ENCODE data around the gene CD40LG. TPM values are rescaled to one million over a fixed set of nuclear protein-coding genes. Genes with fewer than 3 reads are reported as not detected.
A peak's percentile ranks its signal among the peaks of the same experiment; 100 is the strongest.

The CD40LG gene
- total RNA-seq, 1 experiment from 2014 or later, result not detected

DNA sequence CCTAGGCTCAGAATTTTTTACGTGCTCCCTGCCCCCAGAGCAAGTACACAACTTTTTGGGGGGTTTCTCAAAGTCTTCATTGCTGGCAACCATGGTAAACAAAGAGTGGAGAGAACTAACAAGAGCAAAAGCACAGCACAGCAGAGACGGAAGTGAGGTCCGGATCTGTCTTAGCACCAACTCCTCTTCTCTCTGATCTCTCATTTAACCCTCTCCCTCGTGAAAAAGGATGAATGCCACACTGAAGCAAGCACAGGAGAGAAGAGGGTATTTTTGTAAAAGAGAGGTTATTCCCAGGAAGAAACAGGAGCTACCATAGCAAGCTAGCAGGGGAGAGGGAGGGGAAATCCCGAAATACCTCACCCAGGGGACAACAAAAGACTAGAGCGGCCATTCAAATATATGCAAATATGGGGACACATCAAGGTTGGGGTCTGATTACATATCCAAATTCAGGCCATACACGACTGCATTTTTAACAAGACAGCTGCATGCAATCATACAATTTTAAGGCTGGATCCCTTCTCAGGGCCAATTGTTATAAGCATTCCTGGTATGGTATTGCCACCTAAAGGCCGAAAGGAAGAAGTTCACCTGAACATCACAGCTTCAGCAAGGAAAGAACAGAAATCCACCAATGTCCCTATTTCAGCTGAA is 46.6 kb downstream of the CD40LG start:
- H3K27ac ChIP-seq (ENCODE audit: insufficient read length, low read depth, low read length), result peak overlapping the region; percentile 60
- H3K79me1 ChIP-seq (ENCODE audit: insufficient read depth, low read depth, low read length, poor library complexity, severe bottlenecking), result no peaks in the 10 kb centered on the region
- no peaks in the 10 kb centered on the region for H3K23me2 ChIP-seq (ENCODE audit: insufficient read length, low read depth, low read length, poor library complexity, severe bottlenecking)
- H2BK20ac ChIP-seq (ENCODE audit: low read depth, low read length, poor library complexity, severe bottlenecking), result no peak overlapping the region
- H3K4me3 Mint-ChIP-seq, result no peak overlapping the region
- DNase-seq, result peak; percentile 40
- no peak overlapping the region for H3K9ac ChIP-seq (ENCODE audit: extremely low read depth, insufficient read length, low read length)
- no peak overlapping the region for H2AFZ ChIP-seq (ENCODE audit: low read length)
- H3K27me3 Mint-ChIP-seq (ENCODE audit: low read depth), result no peaks in the 10 kb centered on the region; the same call in 1 of the 2 replicates
- H3K36me3 Mint-ChIP-seq (ENCODE audit: insufficient read depth in 1 of 3, low read depth in 3 of 3), result peaks cover 0 to 3% (median 0%) of the 10 kb centered on the region in 3 experiments; a peak in 2 of 7 replicates
- H3K18ac ChIP-seq (ENCODE audit: insufficient read length, low read depth, low read length), result no peak overlapping the region
- H3K23ac ChIP-seq (ENCODE audit: insufficient read length, low read depth, low read length), result no peak overlapping the region
- no peak overlapping the region for H2BK5ac ChIP-seq (ENCODE audit: insufficient read length, low read length)
- H3K56ac ChIP-seq (ENCODE audit: insufficient read length, low read depth, low read length), result no peak overlapping the region
- H2AK5ac ChIP-seq (ENCODE audit: insufficient read length, low read length), result no peak overlapping the region
- H3K9me3 Mint-ChIP-seq, result peaks cover 40 to 53% of the 10 kb centered on the region in 2 experiments
- H3K27me3 ChIP-seq (ENCODE audit: insufficient read depth, low read length), result no peaks in the 10 kb centered on the region
- H3K4me1 ChIP-seq (ENCODE audit: insufficient read depth, low read length), result no peaks in the 10 kb centered on the region
- no peak overlapping the region for H2BK15ac ChIP-seq (ENCODE audit: low read depth, low read length)
- H3K4me1 Mint-ChIP-seq, result peaks cover 12 to 13% of the 10 kb centered on the region in 2 experiments
- H4K20me1 ChIP-seq (ENCODE audit: control insufficient read depth, insufficient read depth, insufficient read length), result no peaks in the 10 kb centered on the region
- H3K9me3 ChIP-seq (ENCODE audit: control insufficient read depth, low read depth, low read length), result peaks cover 25% of the 10 kb centered on the region
- TF ChIP-seq, protein P1, sequence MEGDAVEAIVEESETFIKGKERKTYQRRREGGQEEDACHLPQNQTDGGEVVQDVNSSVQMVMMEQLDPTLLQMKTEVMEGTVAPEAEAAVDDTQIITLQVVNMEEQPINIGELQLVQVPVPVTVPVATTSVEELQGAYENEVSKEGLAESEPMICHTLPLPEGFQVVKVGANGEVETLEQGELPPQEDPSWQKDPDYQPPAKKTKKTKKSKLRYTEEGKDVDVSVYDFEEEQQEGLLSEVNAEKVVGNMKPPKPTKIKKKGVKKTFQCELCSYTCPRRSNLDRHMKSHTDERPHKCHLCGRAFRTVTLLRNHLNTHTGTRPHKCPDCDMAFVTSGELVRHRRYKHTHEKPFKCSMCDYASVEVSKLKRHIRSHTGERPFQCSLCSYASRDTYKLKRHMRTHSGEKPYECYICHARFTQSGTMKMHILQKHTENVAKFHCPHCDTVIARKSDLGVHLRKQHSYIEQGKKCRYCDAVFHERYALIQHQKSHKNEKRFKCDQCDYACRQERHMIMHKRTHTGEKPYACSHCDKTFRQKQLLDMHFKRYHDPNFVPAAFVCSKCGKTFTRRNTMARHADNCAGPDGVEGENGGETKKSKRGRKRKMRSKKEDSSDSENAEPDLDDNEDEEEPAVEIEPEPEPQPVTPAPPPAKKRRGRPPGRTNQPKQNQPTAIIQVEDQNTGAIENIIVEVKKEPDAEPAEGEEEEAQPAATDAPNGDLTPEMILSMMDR (conservative IDR thresholded peaks at IDR 0.05), result peak; percentile 81
- H3T11ph ChIP-seq (ENCODE audit: low read length), result no peak overlapping the region
- H3K4me2 ChIP-seq (ENCODE audit: insufficient read depth, insufficient read length, low read length), result no peak overlapping the region
- H4K8ac ChIP-seq (replicated peaks; ENCODE audit: insufficient read length, low read depth, low read length), result no peak overlapping the region
- no peak overlapping the region for H2BK12ac ChIP-seq (ENCODE audit: insufficient read length, low read depth, low read length)
- H3K4ac ChIP-seq (ENCODE audit: low read depth, low read length), result no peak overlapping the region
- no peak overlapping the region for H2BK120ac ChIP-seq (ENCODE audit: low read depth, low read length, poor library complexity, severe bottlenecking)
- H3K79me2 ChIP-seq (ENCODE audit: insufficient read depth, low read length), result no peaks in the 10 kb centered on the region
- no peak overlapping the region for H3K14ac ChIP-seq (ENCODE audit: insufficient read depth, low read length)
- no peak overlapping the region for H4K91ac ChIP-seq (ENCODE audit: insufficient read length, low read depth, low read length)
- WGBS (ENCODE audit: extremely low coverage, insufficient read length, low lambda C conversion rate), result no CpG with 5 or more reads among the region's 8 CpGs
- no peak overlapping the region for H4K5ac ChIP-seq (ENCODE audit: insufficient read length, low read depth, low read length)
- peak overlapping the region; percentile 72 to 94 (median 79); a peak in 6 of 7 replicates for H3K27ac Mint-ChIP-seq

All from H9 (cell line).